ENCODE results near the gene EEF1AKMT1. TPM values are rescaled to one million over a fixed set of nuclear protein-coding genes. Genes with fewer than 3 reads are reported as not detected.
A peak's percentile ranks its signal among the peaks of the same experiment; 100 is the strongest.
"Not testable (repeated sequence)": the region's sequence is repeated elsewhere in the genome, so short reads cannot be mapped to it uniquely, and the experiment has no call there.

Gene EEF1AKMT1
- total and polyA plus RNA-seq, 2 experiments from 2014 or later: 3.2 to 7.6 TPM

GRCh38 chr13:20684041-20684440 is 89.7 kb downstream of the EEF1AKMT1 start:
- Histone ChIP-seq H3K4me1 (ENCODE audit: insufficient read depth) (peaks cover 48% of the 10 kb centered on the region), H3K9me2 (ENCODE audit: insufficient read depth) (no peaks in the 10 kb centered on the region), H3K36me3 (ENCODE audit: insufficient read depth) (no peaks in the 10 kb centered on the region), H3K4me3 (no peak overlapping the region), H2AFZ (no peak overlapping the region), H3K27me3 (ENCODE audit: insufficient read depth) (no peaks in the 10 kb centered on the region), H4K20me1 (replicated peaks; ENCODE audit: insufficient read depth) (no peaks in the 10 kb centered on the region), H3K4me2 (peak overlapping the region; percentile 11; the same call in 1 of the 2 replicates), H3K27ac (ENCODE audit: low read depth) (no peak overlapping the region), H3F3A (replicated peaks; ENCODE audit: low read depth) (no peaks in the 10 kb centered on the region), H3K79me2 (replicated peaks; ENCODE audit: insufficient read depth) (no peaks in the 10 kb centered on the region)
- DNase-seq (ENCODE audit: low spot score) (no peak), ATAC-seq (no peak)
- Mint-ChIP-seq H3K4me3 (no peak overlapping the region; the same call in 2 of the 3 replicates), H3K4me1 (peaks cover 56% of the 10 kb centered on the region), H3K27ac (peak overlapping the region; percentile 63; the same call in 1 of the 2 replicates), H3K9me3 (no peaks in the 10 kb centered on the region), H3K27me3 (ENCODE audit: insufficient read depth, low read depth, poor library complexity) (no peaks in the 10 kb centered on the region), H3K36me3 (ENCODE audit: low read depth) (no peaks in the 10 kb centered on the region)
- TF ChIP-seq STAT1 (IDR thresholded peaks at IDR 0.05; ENCODE audit: unreplicated experiment): no peak
- no peak for TF ChIP-seq ZNF331 (CRISPR knock-in tag; IDR thresholded peaks at IDR 0.05; ENCODE audit: low read depth)
- no peak for TF ChIP-seq CREB1 (CRISPR knock-in tag; IDR thresholded peaks at IDR 0.05; ENCODE audit: low read depth)
- TF ChIP-seq CTCF (conservative IDR thresholded peaks at IDR 0.05; ENCODE audit: low read depth in 2 of 2): no peak
- no peak for TF ChIP-seq ETS1 (IDR thresholded peaks at IDR 0.05)
- TF ChIP-seq ZNF114 (CRISPR knock-in tag; IDR thresholded peaks at IDR 0.05): no peak
- no peak for TF ChIP-seq EZH2phosphoT487 (IDR thresholded peaks at IDR 0.05; ENCODE audit: unreplicated experiment)
- no peak for TF ChIP-seq EZH2 (IDR thresholded peaks at IDR 0.05; ENCODE audit: low read depth, unreplicated experiment)

- TF ChIP-seq CREB1 (CRISPR knock-in tag; IDR thresholded peaks at IDR 0.05; ENCODE audit: low read depth): no peak
- Histone ChIP-seq H3K27me3 (ENCODE audit: insufficient read depth) (no peaks in the 10 kb centered on the region), H3K4me1 (ENCODE audit: insufficient read depth) (peaks cover 45% of the 10 kb centered on the region), H4K20me1 (replicated peaks; ENCODE audit: insufficient read depth) (no peaks in the 10 kb centered on the region), H3K4me3 (no peak overlapping the region), H3K9me2 (ENCODE audit: insufficient read depth) (no peaks in the 10 kb centered on the region), H3K4me2 (no peak overlapping the region), H3K36me3 (ENCODE audit: insufficient read depth) (no peaks in the 10 kb centered on the region), H2AFZ (no peak overlapping the region), H3F3A (replicated peaks; ENCODE audit: low read depth) (no peaks in the 10 kb centered on the region), H3K79me2 (replicated peaks; ENCODE audit: insufficient read depth) (no peaks in the 10 kb centered on the region), H3K27ac (ENCODE audit: low read depth) (no peak overlapping the region)
- no peak for ATAC-seq
- H3K4me3 Mint-ChIP-seq: no peak overlapping the region
- DNase-seq (ENCODE audit: low spot score): no peak
- peaks cover 62% of the 10 kb centered on the region for H3K4me1 Mint-ChIP-seq
- H3K36me3 Mint-ChIP-seq (ENCODE audit: low read depth): no peaks in the 10 kb centered on the region
- H3K9me3 Mint-ChIP-seq: no peaks in the 10 kb centered on the region
- no peak overlapping the region for H3K27ac Mint-ChIP-seq
- peaks cover 2% of the 10 kb centered on the region for H3K27me3 Mint-ChIP-seq (ENCODE audit: insufficient read depth, low read depth, poor library complexity)
Observed at GRCh38 chr13:20682061-20682460, 91.7 kb downstream of the EEF1AKMT1 start.

- peaks cover 57% of the 10 kb centered on the region for H3K4me1 Mint-ChIP-seq
- H3K4me3 Mint-ChIP-seq; H3K4me2 ChIP-seq; H3K27me3 Mint-ChIP-seq (ENCODE audit: insufficient read depth, low read depth, poor library complexity); H3K79me2 ChIP-seq (replicated peaks; ENCODE audit: insufficient read depth); H3K4me3 ChIP-seq; H2AFZ ChIP-seq; H3F3A ChIP-seq (replicated peaks; ENCODE audit: low read depth); H3K36me3 ChIP-seq (ENCODE audit: insufficient read depth); DNase-seq (ENCODE audit: low spot score); H3K27ac Mint-ChIP-seq; ATAC-seq; H3K9me2 ChIP-seq (ENCODE audit: insufficient read depth); H3K27ac ChIP-seq (ENCODE audit: low read depth); H4K20me1 ChIP-seq (replicated peaks; ENCODE audit: insufficient read depth); H3K36me3 Mint-ChIP-seq (ENCODE audit: low read depth); H3K9me3 Mint-ChIP-seq; H3K27me3 ChIP-seq (ENCODE audit: insufficient read depth): not testable (repeated sequence)
- peaks cover 39% of the 10 kb centered on the region for H3K4me1 ChIP-seq (ENCODE audit: insufficient read depth)
Observed at GRCh38 chr13:20681481-20681880, 92.3 kb downstream of the EEF1AKMT1 start.

Data from GM23338 (cell line).